Aorta (tissue), 5 donors: Measurements from ENCODE around the gene SYF2. TPM values are rescaled to one million over a fixed set of nuclear protein-coding genes. Genes with fewer than 3 reads are reported as not detected.
"Not testable (repeated sequence)": the region's sequence is repeated elsewhere in the genome, so short reads cannot be mapped to it uniquely, and the experiment has no call there.

Experiments used
- ATAC-seq: fragments of 200-7000 bp; cut with Tn5 transposase; one replicate; pipeline ENCODE4 v1.9.1; 2022; ENCODE audit warnings: moderate library complexity; ENCODE audit not compliant: low FRiP score
- DNase-seq, 2 donors: peaks; one replicate each; pipeline ENCODE4 v3.0.0-alpha.2; 2020
- H3K27ac ChIP-seq, 2 donors: one replicate each; pipeline ENCODE4 v1.5.1; 2013; ENCODE audit warnings: low read length in 2 of 2, mild to moderate bottlenecking in 2 of 2, moderate library complexity in 2 of 2, control low read depth in 1 of 2, inconsistent platforms in 1 of 2, low read depth in 1 of 2
- H3K27me3 ChIP-seq, 2 donors: one replicate each; pipeline ENCODE4 v1.6.1; 2013; ENCODE audit warnings: control low read depth in 1 of 2, low read length in 1 of 2, mild to moderate bottlenecking in 1 of 2, moderate library complexity in 1 of 2; ENCODE audit not compliant: insufficient read depth in 2 of 2, control insufficient read depth in 1 of 2
- H3K36me3 ChIP-seq, 2 donors: one replicate each; pipeline ENCODE4 v1.6.1; 2013; ENCODE audit warnings: control low read depth in 1 of 2, low read length in 1 of 2, mild to moderate bottlenecking in 1 of 2; ENCODE audit not compliant: insufficient read depth in 2 of 2, control insufficient read depth in 1 of 2
- H3K4me1 ChIP-seq, 2 donors: one replicate each; pipeline ENCODE4 v1.6.1; 2013; ENCODE audit warnings: low read length in 2 of 2, control low read depth in 1 of 2, mild to moderate bottlenecking in 1 of 2, moderate library complexity in 1 of 2; ENCODE audit not compliant: insufficient read depth in 2 of 2, control insufficient read depth in 1 of 2
- H3K4me3 ChIP-seq, 2 donors: one replicate each; pipeline ENCODE4 v1.5.1; 2013; ENCODE audit warnings: low read length in 2 of 2, control low read depth in 1 of 2, mild to moderate bottlenecking in 1 of 2
- H3K9me3 ChIP-seq: one replicate; pipeline ENCODE4 v1.6.1; 2013; ENCODE audit warnings: mild to moderate bottlenecking, low read length; ENCODE audit not compliant: control insufficient read depth
- WGBS, 2 donors: extraction: QIAGEN DNeasy Blood & Tissue Kit; methylation state at CpG; one replicate each; pipeline ENCODE4 v1.1.7; 2013; 5-methylcytosine and 5-hydroxymethylcytosine counted together
- intact Hi-C, 2 donors: fragments of 100-400 bp; cut with DNase I; formaldehyde crosslinking; loops; one replicate each; pipeline versions ENCODE4 v1.14.2 to v1.15.0; 2022
- polyA plus RNA-seq, 2 donors: library from polyadenylated mRNA; stranded (reverse); fragments of 200-250 nt; gene quantifications; one replicate each; pipeline ENCODE4 v1.2.3, GENCODE V29; 2013
- total RNA-seq, 2 donors: library from RNA; stranded (reverse); fragmentation: NEBNext Ultra II Directional; extraction: Animal tissue kit (Norgen Biotek cat#: 25700); gene quantifications; one replicate each; pipeline ENCODE4 v1.2.1, GENCODE V29; 2021
- donor health status: healthy with polysubstance abuse.
- donor health status: Bipolar disorder and iron deficiency.
- donor health status: DM: no; HTN: no; CAD: no.
- donor health status: DM: no; HTN: no; CAD: no.
- donor health status: DM: yes; HTN: yes; CAD: no.

SYF2 gene
- total and polyA plus RNA-seq, 4 donors: 43.0 to 142 (median 74.6) TPM

- no peaks in the 10 kb centered on the region for H3K27me3 ChIP-seq
- no peak overlapping the region for H3K27ac ChIP-seq
- ATAC-seq: no peak
These were observed 5.7 kb upstream of the SYF2 start for GRCh38 chr1:25238046-25238445.

GRCh38 chr1:25236261-25236660 is 4.0 kb upstream of the SYF2 start:
- intact Hi-C loops: loop anchor here in 1 of 2 donors (10.0 kb wide), 1 partner anchor 569 kb away; the partner anchor contains the start of gene SELENON
- DNase-seq, H3K9me3 ChIP-seq, H3K4me3 ChIP-seq, H3K36me3 ChIP-seq, ATAC-seq, H3K27me3 ChIP-seq, H3K4me1 ChIP-seq, H3K27ac ChIP-seq: not testable (repeated sequence)
- WGBS, 2 donors: 93 to 95% methylated on average over 7 of the region's 7 CpGs

More at GRCh38 chr1:25238046-25238445, 5.7 kb upstream of the SYF2 start:
- intact Hi-C loops: loop anchor here in 1 of 2 donors (10.0 kb wide), 1 partner anchor 567 kb away; the partner anchor contains the start of gene SELENON
- WGBS, 2 donors: 91% methylated on average over 11 of the region's 11 CpGs
- no peak overlapping the region for H3K4me3 ChIP-seq
- H3K9me3 ChIP-seq: no peaks in the 10 kb centered on the region
- no peaks in the 10 kb centered on the region for H3K36me3 ChIP-seq
- DNase-seq: no peak
- H3K4me1 ChIP-seq: no peaks in the 10 kb centered on the region

DNA sequence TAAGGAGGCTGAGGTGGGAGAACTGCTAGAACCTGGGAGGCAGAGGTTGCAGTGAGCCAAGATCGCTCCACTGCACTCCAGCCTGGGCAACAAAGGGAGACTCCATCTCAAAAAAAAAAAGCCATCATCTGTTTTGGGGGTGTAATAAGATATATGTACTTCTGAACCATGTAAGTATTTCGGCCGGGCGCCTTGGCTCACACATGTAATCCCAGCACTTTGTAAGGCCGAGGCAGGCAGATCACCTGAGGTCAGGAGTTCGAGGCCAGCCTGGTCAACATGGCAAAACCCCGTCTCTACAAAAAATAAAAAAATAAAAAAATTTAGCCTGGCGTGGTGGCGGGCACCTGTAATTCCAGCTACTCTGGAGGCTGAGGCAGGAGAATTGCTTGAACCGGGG is 3.1 kb upstream of the SYF2 start:
- H3K27ac ChIP-seq, DNase-seq, H3K9me3 ChIP-seq, H3K36me3 ChIP-seq, H3K27me3 ChIP-seq, ATAC-seq, H3K4me1 ChIP-seq, H3K4me3 ChIP-seq: not testable (repeated sequence)
- intact Hi-C loops: loop anchor here in 1 of 2 donors (10.0 kb wide), 1 partner anchor 569 kb away; the partner anchor contains the start of gene SELENON
- WGBS, 2 donors: 96 to 97% methylated on average over 10 of the region's 10 CpGs

GRCh38 chr1:25232866-25233784 is 823 bp upstream of the SYF2 start:
- Histone ChIP-seq H3K4me1 (no peaks in the 10 kb centered on the region), H3K36me3 (peaks cover 0 to under 1% of the 10 kb centered on the region in 2 donors), H3K9me3 (no peaks in the 10 kb centered on the region), H3K27ac (peak overlapping the region; percentile 61 to 99), H3K27me3 (no peaks in the 10 kb centered on the region), H3K4me3 (peak overlapping the region; percentile 76 to 92)
- WGBS, 2 donors: 21 to 22% methylated on average over 13 of the region's 13 CpGs
- peak; percentile 86 to 91 for DNase-seq
- ATAC-seq: peak; percentile 91
- intact Hi-C loops: loop anchor here in 1 of 2 donors (10.0 kb wide), 1 partner anchor 572 kb away; the partner anchor contains the start of gene SELENON

- no peak overlapping the region for H3K4me3 ChIP-seq
- H3K36me3 ChIP-seq: peaks cover 10 to 19% of the 10 kb centered on the region in 2 donors
- H3K9me3 ChIP-seq: no peaks in the 10 kb centered on the region
- H3K4me1 ChIP-seq: no peaks in the 10 kb centered on the region
- DNase-seq: no peak
- 79 to 82% methylated on average over 3 of the region's 3 CpGs for WGBS, 2 donors
- intact Hi-C loops: loop anchor here in 1 of 2 donors (10.0 kb wide), 1 partner anchor 579 kb away; the partner anchor contains the start of gene SRRM1
- no peaks in the 10 kb centered on the region for H3K27me3 ChIP-seq
- H3K27ac ChIP-seq: no peak overlapping the region
- ATAC-seq: no peak
These were observed 8.8 kb downstream of the SYF2 start for GRCh38 chr1:25223471-25223870.

GRCh38 chr1:25222606-25223005 is 9.7 kb downstream of the SYF2 start:
- DNase-seq (no peak), ATAC-seq (no peak)
- Histone ChIP-seq H3K9me3 (no peaks in the 10 kb centered on the region), H3K27me3 (no peaks in the 10 kb centered on the region), H3K36me3 (peaks cover 5 to 19% of the 10 kb centered on the region in 2 donors), H3K4me3 (no peak overlapping the region), H3K4me1 (no peaks in the 10 kb centered on the region), H3K27ac (no peak overlapping the region)
- 88 to 92% methylated on average over 4 of the region's 4 CpGs for WGBS, 2 donors
- intact Hi-C loops: loop anchor here in 1 of 2 donors (10.0 kb wide), 1 partner anchor 578 kb away; the partner anchor contains the start of gene SRRM1

DNA sequence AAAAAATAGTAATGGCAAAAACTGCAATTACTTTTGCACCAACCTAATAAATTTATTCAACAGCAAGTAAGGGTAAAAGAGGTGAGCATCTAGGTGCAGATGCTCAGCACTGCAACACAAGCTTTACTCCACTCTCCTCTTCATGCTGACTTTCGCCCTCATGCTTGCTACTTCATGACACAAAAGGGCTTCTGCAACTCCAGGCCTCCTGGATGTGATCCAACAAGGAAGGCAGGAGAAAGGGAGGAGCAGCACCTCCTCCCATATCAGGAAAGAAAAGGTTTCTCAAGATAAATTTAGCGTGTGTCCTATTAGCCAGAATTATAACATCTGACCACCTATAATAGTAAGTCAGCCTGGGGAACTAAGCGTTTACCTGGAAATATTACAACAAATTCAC is 11.6 kb downstream of the SYF2 start:
- no peaks in the 10 kb centered on the region for H3K9me3 ChIP-seq
- intact Hi-C loops: loop anchor here in 1 of 2 donors (10.0 kb wide), 1 partner anchor 576 kb away; the partner anchor contains the start of gene SRRM1
- H3K4me3 ChIP-seq: no peak overlapping the region
- DNase-seq (no peak), ATAC-seq (no peak)
- WGBS, 2 donors: 88 to 93% methylated on average over 3 of the region's 3 CpGs
- H3K27ac ChIP-seq: no peak overlapping the region
- peaks cover 0 to 8% of the 10 kb centered on the region in 2 donors for H3K36me3 ChIP-seq
- no peaks in the 10 kb centered on the region for H3K4me1 ChIP-seq
- no peaks in the 10 kb centered on the region for H3K27me3 ChIP-seq

DNA sequence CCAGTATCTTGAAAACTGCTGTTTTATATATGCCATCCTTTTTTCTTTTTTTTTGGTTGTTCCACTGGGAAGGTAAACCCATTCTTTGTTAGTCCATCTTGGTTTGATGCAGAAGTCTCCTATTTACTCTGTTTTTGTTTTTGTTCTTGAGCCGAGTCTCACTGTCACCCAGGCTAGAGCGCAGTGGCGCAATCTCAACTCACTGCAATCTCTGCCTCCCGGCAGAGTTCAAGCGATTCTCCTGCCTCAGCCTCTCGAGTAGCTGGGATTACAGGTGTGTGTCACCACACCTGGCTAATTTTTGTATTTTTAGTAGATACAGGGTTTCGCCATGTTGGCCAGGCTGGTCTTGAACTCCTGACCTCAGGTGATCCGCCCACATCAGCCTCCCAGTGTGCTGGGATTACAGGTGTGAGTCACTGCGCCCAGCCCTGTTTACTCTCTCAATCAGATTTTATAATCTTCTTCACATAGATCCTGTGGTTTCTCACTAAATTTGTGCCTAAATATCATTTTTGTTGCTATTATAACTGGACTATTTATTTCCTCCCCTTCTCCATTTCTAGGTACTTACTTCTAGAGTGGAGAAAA is 12.5 kb downstream of the SYF2 start:
- Histone ChIP-seq H3K4me3 (no peak overlapping the region), H3K9me3 (no peaks in the 10 kb centered on the region), H3K36me3 (peaks cover 0 to 8% of the 10 kb centered on the region in 2 donors), H3K4me1 (no peaks in the 10 kb centered on the region), H3K27ac (no peak overlapping the region), H3K27me3 (no peaks in the 10 kb centered on the region)
- no peak for DNase-seq
- ATAC-seq: no peak
- 94 to 95% methylated on average over 9 of the region's 9 CpGs for WGBS, 2 donors
- intact Hi-C loops: loop anchor here in 1 of 2 donors (10.0 kb wide), 1 partner anchor 575 kb away; the partner anchor contains the start of gene SRRM1
